ENCODE results near the gene FITM2.

DNA sequence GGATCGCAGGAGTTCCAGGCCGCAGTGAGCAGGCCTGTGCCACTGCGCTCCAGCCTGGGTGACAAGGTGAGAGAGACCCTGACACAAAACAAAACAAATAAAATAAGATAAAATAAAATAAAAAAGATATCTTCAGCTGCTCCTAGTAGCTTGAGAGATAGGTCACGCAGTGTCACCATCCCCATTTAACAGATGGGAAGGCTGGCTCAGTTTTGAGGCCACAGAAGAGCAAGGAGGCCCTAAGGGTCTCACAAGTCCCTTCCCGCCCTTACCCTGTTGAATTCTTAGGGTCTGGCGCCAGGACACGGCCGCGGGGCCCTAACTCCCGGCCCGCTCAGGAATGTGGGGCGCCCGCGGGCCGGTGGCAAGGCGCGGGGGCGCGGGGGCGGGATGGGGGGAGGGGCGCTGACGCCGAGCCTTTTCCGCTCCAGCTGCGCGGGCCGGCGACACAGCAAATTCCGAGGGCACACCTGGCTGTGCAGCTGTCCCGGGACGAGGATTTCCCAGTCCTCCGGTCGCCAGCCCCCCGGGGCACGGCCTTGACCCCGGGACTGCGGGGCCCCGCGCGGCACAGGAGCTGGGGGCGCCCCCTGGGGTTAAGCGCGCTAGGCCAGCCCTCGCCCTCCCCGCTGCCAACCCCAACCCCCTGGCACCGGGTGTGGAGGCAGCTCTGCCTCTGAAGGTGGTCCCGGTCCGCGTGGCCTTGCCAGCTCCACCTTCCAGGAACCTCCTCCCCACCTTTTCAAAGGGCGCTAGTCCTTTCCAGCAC is 15.6 kb upstream of the FITM2 start:
- TF ChIP-seq POLR2A (IDR thresholded peaks at IDR 0.05; ENCODE audit: extremely low read depth, insufficient read length) = no peak
- no peak for TF ChIP-seq CTCF (IDR thresholded peaks at IDR 0.05; ENCODE audit: low read depth, low read length)

All from NB4 (cell line).